Measurements from ENCODE around the gene ZDBF2. TPM values are rescaled to one million over a fixed set of nuclear protein-coding genes. Genes with fewer than 3 reads are reported as not detected.

ZDBF2 gene
- total RNA-seq, 1 donor from 2014 or later: 7.4 TPM

DNA sequence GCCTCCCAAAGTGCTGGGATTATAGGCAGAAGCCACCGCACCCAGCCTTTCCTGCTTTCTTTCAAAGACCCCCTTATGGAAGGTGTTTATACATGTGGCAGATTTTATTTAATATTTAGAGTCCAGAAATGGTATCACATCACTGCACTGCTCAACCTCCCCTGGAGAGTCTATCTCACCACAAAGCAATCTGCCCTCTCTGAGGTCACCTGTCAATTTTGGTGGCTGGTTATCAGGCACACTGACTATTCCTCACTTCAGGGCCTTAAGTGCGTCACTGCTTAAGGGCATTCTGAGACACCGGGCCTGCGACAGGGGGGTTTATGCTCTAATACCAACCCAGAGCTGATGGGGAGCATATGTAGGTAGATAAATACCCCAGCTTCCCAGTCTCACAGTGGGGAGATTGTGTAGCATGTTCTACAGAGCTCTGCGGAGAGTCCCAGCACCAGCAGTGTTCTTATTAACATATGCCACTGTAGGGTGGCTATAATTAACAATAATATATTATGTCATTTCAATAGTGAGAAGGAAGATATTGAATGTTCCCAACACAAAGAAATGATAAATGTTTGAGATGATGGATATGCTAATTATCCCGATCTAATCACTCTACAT, 42.7 kb upstream of the ZDBF2 start:
- H3K36me3 ChIP-seq (ENCODE audit: control insufficient read depth, insufficient read depth, low read length): no peaks in the 10 kb centered on the region
- no peaks in the 10 kb centered on the region for H3K27me3 ChIP-seq (ENCODE audit: control insufficient read depth, insufficient read depth, low read length)
- no peak for DNase-seq (ENCODE audit: low read depth)
- TF ChIP-seq, protein P1, sequence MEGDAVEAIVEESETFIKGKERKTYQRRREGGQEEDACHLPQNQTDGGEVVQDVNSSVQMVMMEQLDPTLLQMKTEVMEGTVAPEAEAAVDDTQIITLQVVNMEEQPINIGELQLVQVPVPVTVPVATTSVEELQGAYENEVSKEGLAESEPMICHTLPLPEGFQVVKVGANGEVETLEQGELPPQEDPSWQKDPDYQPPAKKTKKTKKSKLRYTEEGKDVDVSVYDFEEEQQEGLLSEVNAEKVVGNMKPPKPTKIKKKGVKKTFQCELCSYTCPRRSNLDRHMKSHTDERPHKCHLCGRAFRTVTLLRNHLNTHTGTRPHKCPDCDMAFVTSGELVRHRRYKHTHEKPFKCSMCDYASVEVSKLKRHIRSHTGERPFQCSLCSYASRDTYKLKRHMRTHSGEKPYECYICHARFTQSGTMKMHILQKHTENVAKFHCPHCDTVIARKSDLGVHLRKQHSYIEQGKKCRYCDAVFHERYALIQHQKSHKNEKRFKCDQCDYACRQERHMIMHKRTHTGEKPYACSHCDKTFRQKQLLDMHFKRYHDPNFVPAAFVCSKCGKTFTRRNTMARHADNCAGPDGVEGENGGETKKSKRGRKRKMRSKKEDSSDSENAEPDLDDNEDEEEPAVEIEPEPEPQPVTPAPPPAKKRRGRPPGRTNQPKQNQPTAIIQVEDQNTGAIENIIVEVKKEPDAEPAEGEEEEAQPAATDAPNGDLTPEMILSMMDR (IDR thresholded peaks at IDR 0.05; ENCODE audit: insufficient read depth, low read length, severe bottlenecking): no peak
- FAIRE-seq: no peak
- no peak overlapping the region for H3K4me3 ChIP-seq (ENCODE audit: low read depth, low read length)

DNA sequence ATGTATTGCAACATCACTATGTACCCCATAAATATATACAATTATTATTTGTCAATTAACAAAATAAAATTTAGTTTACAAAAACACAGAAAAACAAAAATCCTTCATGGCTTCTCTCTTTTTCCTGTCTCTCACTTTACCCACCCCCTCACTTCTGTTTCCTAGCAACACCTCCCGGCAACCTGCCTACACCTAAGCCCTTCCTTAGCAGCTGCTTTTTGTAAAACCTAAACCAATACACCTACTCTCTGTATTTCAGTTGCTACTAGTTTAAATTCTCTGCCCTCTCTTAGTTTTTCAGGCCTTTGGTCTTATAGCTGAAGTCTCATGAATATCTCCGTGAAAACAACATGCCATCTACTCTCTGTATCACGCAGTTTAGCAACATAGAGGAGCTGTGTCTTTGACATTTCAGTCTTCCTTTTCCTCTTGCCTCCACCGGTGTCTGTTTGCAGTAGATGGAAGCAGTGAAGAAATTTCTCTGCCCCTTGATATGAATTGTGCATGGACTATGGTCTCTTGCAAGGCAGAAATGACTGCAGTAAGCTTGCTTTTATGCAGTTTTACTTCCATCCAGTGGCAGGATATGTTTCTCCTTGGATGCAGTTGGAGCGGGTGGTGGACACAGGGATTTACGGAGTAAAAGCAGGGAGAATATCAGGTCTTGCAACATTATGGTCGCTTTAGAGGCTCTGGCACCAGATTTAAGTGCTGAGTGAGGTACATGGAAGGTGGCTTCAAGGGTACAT, 42.0 kb upstream of the ZDBF2 start:
- H3K36me3 ChIP-seq (ENCODE audit: control insufficient read depth, insufficient read depth, low read length): no peaks in the 10 kb centered on the region
- TF ChIP-seq, protein P1 (IDR thresholded peaks at IDR 0.05; ENCODE audit: insufficient read depth, low read length, severe bottlenecking): no peak
- H3K27me3 ChIP-seq (ENCODE audit: control insufficient read depth, insufficient read depth, low read length): no peaks in the 10 kb centered on the region
- FAIRE-seq (no peak), DNase-seq (ENCODE audit: low read depth) (no peak)
- no peak overlapping the region for H3K4me3 ChIP-seq (ENCODE audit: low read depth, low read length)

DNA sequence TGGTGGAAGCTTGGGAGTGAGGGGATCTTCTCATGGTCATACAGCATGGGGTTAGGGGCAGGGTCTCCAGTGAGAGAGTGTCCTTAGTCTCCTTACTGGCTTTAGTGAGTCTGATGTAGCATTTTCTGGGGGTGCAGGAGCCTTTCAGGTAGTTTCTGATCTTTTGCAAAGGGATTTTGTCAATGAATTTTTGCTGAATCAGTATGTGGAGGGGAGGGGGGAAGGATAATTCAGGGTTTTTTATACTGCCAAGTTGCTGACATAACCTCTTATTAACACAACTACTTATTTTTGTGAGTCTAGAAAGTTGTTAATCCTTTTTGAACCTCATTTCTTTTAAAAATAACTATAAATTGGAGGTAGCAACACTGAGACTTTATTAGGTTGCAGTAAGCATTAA, 35.3 kb upstream of the ZDBF2 start:
- FAIRE-seq (no peak), DNase-seq (ENCODE audit: low read depth) (no peak)
- H3K27me3 ChIP-seq (ENCODE audit: control insufficient read depth, insufficient read depth, low read length): no peaks in the 10 kb centered on the region
- H3K4me3 ChIP-seq (ENCODE audit: low read depth, low read length): no peak overlapping the region
- TF ChIP-seq, protein P1 (IDR thresholded peaks at IDR 0.05; ENCODE audit: insufficient read depth, low read length, severe bottlenecking): no peak
- H3K36me3 ChIP-seq (ENCODE audit: control insufficient read depth, insufficient read depth, low read length): no peaks in the 10 kb centered on the region

DNA sequence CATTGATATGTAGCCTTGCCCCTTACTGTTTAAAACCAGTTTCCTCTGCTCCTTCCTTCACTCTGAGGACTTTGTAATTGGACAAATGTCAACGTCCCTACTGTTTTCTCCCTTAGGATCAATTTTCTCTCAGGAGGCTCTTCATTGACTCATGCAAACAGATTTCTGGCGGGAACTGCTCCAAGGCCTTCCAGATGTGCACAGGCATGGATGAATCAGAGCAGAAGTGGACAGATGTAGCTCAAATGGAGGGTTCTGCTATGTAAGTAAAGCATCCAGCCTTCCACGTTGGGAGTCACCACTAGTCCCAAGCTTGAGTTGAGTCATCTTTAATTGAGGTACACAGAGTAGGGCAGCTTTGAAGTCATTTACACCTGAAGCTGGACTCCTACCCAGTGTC, 34.1 kb upstream of the ZDBF2 start:
- DNase-seq (ENCODE audit: low read depth): no peak
- Histone ChIP-seq H3K4me3 (ENCODE audit: low read depth, low read length) (no peak overlapping the region), H3K27me3 (ENCODE audit: control insufficient read depth, insufficient read depth, low read length) (no peaks in the 10 kb centered on the region), H3K36me3 (ENCODE audit: control insufficient read depth, insufficient read depth, low read length) (no peaks in the 10 kb centered on the region)
- TF ChIP-seq, protein P1 (IDR thresholded peaks at IDR 0.05; ENCODE audit: insufficient read depth, low read length, severe bottlenecking): no peak
- no peak for FAIRE-seq

DNA sequence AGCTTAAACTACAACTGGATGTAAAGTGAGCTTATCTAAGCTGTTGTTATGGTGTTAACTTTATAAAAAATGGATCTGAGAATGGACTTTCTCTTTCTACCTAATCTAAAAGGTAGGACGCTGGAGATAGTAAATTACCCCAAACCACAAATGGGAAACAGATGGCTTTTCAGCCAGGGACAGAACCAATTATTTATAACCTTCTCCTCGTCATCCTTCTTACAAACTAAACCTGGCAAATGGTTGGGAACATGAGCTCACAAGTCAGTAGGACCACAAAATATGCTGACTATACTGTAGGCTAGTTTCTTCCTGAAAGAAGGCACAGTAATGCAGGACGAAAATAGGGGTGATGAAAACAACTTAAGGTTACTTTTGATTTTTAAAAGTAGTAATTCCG, 32.7 kb upstream of the ZDBF2 start:
- no peak for FAIRE-seq

More for the DNA sequence above, 32.7 kb upstream of the ZDBF2 start:
- Histone ChIP-seq H3K27me3 (ENCODE audit: control insufficient read depth, insufficient read depth, low read length) (no peaks in the 10 kb centered on the region), H3K36me3 (ENCODE audit: control insufficient read depth, insufficient read depth, low read length) (no peaks in the 10 kb centered on the region), H3K4me3 (ENCODE audit: low read depth, low read length) (no peak overlapping the region)
- no peak for DNase-seq (ENCODE audit: low read depth)
- TF ChIP-seq, protein P1 (IDR thresholded peaks at IDR 0.05; ENCODE audit: insufficient read depth, low read length, severe bottlenecking): no peak
